ENCODE measurements around the gene UBR7.
"Not testable (repeated sequence)": the region's sequence is repeated elsewhere in the genome, so short reads cannot be mapped to it uniquely, and the experiment has no call there.

Gene UBR7

DNA sequence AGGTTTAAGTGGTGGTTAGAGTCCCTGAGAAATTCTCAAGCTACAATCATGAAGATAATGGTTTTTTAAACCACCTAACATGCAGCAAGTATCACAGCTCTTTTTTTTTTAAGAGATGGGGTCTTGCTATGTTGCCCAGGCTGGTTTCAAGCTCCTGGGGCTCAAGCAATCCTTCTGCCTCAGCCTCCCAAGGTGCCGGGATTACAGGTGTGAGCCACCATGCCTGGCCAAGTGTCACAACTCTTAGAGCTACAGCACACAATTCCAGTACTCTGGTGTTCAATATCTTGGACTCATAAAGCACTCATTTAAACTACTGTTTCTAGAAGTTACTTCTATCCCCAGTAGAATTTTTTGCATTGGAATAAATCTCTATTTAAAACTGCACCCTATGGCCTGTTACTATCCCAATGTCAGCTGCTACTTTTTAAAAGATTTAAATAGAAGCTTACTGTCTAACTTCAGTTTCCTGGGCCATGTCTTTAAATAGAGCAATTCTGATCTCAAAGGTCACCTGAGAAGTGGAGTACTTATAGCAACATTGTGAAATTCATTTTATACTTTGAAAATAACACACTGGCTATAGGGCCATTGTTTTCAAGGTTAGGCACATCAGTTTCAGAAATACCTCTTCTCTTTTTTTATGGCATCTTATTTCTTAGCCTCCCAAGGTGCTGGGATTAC is 11.6 kb upstream of the UBR7 start:
- DNase-seq = no peak

DNA sequence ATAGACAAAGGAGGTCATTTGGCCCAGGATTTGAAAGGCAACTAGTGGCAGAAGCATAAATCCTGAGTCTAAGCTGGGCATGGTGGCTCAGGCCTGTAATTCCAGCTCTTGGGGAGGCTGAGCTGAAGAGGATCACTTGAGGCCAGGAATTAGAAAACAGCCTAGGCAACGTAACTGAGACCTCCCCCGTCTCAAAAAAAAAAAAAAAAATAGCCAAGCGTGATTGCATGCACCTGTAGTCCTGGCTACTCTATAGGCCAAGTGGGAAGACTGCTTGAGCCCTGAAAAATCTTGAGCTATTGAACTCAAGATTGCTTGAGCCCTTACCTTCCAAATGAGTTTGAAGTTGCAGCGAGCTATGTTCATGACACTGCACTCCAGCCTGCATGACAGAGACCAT is 8.0 kb upstream of the UBR7 start:
- DNase-seq = no peak

DNA sequence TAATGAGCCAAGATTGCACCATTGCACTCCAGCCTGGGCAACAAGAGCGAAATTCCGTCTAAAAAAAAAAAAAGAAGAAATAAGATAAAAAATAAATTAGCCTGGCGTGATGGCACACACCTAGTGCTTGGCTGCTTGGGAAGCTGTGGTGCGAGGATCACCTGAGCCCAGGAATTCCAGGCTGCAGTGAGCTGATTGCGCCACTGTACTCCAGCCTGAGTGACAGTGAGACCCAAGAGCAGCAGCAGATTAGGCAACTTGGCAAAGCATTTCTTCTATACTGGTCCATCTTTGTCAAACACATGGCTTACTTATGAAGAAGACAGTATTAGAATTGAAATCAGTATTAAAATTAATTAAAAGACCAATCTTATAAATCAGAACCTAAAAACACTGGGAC is 6.5 kb upstream of the UBR7 start:
- no peak for DNase-seq

DNA sequence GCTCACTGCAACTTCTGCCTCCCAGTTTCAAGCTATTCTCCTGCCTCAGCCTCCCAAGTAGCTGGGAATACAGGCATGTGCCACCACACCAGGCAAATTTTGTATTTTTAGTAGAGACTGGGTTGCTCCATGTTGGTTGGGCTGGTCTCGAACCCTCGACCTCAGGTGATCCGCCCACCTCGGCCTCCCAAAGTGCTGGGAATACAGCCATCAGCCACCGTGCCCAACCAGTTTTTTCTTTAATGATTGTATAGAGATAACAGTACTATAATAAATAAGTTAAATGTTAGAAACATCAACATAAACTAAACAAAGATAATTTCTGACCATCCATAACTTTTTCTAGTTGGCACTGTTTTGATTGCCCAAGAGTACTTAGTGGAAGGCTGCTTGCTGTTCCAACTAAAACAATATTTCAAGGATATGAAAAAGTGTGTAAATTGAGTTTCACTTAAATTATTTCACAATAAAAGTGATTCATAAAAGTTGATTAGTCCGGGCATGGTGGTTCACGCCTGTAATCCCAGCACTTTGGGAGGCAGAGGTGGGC is 5.8 kb upstream of the UBR7 start:
- no peak for DNase-seq

DNA sequence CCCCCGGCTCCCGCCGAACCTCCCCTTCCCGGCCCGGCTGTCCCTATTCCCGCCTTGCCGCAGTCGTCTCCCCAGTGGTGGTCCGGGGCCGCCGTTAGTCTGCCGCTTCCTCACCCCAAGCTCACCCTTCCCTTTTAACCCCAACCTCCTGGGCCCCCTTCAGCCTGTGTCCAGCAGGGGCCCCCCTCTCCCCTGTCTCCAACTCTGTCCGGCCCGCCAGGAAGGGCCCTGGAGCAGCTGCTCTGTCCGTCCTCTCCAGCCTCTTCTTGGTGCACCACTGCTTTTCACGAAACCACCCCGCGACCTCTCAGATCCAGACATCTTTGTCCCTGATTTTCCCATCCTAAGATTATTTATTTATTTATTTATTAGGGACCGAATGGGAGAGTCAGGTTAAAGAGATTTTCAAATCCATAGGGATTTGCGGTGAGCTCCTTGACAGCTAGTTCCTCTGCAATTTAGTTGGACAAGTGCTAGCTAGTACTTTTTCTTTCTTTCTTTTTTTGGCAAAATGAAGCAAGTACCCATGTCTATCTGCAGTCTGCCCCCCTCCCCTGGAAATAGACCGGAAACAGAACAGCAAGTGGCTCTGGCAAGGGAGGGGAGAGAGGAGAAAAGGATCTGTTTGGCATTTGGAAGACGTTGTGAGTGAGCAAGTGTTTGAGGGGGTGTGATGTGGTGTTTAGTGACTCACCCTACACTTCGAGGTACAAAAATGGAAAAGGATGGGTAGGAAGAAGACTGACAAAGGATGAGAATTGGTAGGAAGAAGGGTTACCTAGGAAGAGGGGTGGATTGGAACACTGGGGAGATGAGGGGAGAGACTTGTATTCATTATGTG is 632 bp downstream of the UBR7 start:
- DNase-seq = no peak

DNA sequence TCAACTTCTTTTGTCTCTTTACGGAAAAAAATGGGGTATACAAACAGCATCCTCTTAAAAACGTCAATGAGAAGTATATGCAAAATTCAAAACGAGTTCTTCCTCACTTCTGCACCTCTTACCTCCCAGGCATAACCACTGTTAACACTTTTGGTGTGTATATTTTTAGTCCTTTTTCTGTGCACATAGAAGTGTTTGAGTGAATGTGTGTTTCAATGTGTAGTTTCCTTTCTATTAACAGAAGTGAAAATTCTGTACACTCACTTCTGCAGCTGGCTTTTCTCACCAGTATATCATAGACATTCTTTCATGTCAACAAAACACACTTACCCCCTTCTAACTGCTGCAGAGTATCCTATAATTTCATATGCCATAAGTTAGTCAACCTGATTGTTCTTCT is 5.4 kb downstream of the UBR7 start:
- no peak for DNase-seq

DNA sequence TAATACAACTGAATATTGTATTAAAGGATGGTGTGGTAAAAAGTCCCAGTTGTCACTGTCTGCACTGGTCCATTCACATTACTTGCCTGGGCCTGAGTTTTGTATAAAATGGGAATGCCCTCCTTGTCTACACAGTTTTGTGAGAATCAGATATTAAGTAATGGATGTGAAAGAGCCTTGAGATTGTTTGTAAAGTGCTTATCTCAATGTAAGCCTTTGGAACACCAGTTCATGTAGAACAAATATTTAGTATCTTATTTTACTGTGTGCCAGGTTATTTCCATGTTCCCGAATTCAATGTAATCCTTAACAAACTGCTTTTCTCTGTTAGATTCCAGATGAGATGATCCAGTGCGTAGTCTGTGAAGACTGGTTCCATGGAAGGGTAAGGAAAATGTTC is 7.5 kb downstream of the UBR7 start:
- DNase-seq = no peak

DNA sequence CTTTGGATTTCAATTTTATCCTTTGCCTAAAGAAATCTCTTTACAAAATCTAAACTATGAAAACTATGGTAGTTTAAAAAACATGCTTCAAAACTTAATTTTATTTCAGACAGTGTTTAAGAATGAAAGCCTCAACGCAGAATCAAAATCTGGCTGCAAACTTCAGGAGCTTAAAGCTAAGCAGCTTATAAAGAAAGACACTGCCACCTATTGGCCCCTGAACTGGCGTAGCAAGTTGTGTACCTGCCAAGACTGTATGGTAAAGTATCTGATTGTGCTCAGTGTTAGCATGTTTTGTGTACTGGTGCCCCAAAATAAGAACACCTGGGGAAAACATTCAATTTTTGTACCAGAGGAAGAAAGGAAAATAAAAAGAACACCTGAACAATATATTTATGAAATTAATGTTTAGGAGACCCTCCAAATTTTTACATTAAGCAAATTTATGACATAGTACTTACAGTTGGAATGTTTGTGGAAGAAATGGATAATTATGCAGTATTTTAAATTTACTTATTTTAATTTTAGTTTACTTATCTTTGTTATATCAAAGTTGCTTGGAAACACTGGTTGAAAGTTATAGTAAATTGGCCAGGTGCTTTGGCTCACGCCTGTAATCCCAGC is 12.2 kb downstream of the UBR7 start:
- DNase-seq = peak; percentile 9

DNA sequence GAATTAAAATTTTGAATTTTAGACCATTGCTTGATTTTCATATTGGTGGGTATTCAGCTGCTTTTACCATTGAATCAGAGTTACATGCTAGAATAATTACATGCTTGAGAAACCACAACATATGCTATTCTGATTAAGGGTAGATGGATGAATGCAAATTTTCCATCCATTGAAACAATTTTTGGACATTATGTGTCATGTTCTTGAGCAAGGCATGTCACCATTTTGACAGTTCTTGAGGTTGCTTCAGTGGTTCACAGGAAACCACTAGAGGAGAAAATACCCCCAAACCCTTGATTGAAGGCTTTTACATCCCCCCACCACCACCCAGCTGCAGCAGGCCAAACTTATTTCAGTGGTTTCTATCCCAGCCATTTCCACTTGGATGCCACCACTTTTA is 13.5 kb downstream of the UBR7 start:
- no peak for DNase-seq

DNA sequence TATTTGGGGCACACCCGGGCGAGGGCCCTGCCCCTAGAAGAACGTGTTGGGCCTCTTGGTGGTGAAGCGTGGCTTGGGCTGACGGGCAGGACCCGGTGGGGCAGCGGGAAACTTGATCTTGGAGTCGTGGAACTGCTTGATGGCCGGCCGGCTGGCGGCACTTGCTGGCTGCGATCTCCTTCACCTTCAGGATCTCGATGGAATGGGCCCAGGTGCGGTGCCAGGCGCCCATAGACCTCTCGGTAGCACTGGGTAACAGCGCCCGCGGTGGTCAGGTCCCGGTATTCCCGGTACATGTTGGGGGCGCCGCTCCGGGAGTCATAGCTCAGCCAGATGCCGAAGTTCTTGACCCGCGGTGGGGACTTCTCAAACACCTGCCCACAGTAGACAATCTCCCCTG is 16.5 kb downstream of the UBR7 start:
- no peak for DNase-seq

DNA sequence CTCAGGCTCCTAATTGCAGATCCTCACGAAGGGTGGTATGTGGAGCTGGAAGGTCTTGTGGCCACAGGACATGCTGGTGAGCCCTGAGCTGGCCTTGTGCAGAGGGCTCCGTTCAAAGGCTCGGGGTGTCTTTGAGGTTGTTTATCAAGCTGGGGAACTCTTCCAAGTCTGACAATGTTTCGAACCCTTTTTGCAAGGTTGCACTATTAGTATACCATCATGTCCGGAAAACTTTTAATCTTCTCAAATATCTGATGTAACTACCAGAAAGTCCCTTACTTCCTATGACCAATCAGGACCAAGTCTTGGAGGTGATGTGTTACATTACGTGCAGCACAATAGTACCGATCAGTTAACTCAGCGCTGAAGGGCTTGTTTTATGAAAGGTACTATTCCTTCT is 21.5 kb downstream of the UBR7 start:
- no peak for DNase-seq

DNA sequence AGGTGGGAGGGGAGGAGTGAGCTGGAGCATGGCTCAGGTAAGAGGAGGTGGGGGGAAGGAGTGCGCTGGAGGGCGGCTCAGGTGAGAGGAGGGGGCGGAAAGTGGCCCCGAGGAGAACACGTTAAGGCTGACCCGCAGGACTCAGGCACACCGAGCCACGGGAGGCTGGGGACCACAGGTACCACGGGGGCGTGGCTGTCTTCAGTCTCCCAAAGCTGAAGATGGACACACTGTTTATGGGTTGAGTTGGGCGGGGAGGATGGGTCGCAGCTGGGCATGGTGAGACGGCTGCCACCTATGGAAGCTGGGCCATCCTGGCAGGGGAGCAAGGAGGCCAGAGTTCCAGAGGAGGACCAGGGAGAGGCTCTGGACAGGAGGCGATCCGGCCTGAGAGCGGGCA is 23.5 kb downstream of the UBR7 start:
- DNase-seq = no peak

DNA sequence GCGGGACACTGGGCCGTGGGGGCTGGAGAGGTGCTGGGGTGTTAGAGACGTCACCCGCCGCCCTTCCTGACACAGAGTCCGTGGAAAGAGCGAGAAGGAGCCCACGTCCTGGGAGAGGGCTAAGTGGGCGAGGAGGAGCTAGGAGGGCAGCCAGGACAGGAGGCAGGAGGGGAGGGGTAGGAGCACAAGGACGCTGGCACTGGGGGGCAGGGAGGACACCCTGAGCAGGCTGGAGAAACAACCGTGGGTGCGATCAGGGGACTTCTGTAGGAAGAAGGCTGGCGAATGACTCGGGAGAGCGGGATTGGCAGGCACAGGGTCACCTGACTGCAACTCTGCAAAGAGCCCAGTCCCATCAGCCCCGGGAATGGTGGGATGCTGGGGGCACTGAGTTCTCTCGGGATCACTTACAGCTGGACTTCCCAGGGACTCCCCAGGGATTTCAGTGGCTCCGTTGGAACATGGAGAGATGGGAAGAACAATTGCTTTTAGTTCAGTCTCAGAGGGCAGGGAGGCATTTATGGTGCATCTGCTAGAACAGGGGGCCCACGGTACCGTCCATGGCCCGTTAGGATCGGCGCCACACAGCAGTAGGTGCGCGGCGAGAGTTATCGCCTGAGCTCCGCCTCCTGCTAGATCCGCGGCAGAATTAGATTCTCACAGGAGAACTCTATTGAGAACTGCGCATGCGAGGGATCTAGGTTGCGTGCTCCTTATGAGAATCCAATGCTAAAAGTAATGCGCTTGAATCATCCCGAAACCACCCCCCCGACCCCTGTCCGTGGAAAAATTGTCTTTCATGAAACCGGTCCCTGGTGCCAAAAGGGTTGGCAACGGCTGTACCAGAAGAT is 24.3 kb downstream of the UBR7 start:
- DNase-seq = no peak

DNA sequence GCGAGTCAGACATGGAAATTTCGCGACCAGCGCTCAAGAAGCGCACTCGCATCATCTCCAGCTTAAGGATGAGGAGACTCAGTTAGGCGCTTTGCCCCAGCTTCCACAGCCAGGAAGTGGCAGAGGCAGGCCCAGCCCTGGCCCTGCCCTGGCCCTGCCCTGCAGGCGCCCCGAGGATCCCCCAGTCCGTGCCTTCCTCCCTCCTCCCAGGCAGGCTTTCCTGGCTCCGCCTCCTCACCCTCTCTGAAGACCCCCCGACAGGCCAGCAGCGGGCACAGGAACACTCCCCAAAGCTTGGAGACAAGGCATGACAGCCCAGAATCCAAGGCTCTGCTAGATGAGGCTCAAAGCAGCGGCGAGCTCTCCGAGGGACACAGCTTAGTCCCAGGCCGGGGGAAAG is 25.1 kb downstream of the UBR7 start:
- no peak for DNase-seq

DNA sequence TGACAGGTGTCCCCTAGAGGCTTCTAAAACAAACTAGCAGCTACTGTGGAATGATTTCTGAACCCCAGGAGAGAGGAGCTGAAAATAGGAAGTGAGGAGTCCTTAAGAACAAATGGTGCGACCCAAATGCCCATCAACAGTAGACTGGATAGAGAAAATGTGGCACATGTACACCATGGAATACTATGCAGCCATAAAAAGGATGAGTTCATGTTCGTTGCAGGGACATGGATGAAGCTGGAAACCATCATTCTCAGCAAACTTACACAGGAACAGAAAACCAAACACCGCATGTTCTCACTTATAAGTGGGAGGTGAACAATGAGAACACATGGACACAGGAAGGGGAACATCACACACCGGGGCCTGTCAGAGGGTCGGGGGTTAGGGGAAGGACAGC is 26.0 kb downstream of the UBR7 start:
- DNase-seq = not testable (repeated sequence)

DNA sequence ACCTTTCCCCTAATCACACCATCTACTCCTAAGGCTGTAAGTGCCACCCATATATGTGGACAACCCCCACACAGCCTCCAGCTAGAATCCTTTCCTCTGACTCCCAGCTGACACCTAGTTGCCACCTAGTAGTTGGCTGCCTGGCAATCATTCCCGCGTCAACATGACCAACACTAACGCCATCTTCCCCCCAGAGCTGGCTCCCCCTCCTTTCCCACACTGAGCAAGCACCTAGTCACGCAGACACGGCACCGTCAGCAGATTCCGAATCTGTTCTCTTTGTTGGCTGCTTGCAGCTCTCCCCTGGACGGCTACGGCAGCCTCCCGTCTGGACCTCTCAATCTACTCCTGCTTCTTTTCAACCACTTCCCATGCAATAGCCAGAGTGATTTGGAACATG is 27.7 kb downstream of the UBR7 start:
- no peak for DNase-seq

DNA sequence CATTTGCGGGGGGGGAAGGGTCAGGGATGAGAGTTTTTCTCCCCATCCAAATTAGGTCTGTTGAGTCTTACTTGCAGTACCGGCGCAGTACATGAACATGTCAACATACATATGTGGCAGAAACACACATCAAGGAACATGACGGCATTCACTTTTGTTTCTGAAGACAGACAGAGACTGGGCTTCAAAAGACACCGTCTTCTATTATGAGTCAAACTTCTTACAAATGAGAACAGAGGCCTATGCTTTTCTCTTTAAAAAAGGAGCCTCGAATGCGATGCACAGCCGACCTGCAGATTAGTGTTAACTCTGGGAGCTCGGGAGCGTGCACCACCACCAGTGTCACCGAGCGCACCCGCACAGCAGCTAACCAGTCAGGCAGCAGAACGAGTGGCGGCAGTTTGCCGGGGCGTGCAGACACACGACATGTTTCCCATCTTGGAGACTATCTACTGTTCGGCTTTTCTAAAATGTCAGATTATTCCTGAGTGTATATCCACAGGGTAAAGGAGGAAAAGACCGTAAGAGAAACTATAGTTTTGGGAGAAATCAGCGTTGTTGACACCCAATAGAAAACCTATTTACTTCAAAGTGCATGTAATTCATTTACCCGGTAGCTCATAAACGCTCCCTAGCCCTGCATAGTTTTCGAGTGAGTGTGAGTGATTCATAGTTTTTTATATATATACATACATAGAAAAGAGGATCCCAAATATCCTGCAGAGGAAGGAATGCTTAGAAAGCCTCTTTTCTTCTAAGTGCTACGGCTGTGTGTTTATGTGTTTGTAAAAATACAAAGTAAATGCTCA is 33.0 kb downstream of the UBR7 start:
- no peak for DNase-seq

DNA sequence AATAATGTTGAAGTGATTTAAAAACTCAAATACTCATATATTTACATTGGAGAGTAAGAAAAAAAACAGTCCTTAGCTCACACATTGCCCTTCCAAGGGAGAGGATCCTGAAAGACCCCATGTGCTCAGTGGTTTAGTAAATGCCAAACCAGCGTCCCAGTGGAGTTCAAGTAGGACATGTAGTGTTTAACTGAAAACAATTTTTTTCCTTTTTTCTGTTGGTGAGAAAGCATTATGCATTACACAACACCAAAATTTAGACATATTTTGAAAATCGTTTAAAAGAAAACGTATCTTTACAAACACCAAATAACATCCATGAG is 33.6 kb downstream of the UBR7 start:
- no peak for DNase-seq

DNA sequence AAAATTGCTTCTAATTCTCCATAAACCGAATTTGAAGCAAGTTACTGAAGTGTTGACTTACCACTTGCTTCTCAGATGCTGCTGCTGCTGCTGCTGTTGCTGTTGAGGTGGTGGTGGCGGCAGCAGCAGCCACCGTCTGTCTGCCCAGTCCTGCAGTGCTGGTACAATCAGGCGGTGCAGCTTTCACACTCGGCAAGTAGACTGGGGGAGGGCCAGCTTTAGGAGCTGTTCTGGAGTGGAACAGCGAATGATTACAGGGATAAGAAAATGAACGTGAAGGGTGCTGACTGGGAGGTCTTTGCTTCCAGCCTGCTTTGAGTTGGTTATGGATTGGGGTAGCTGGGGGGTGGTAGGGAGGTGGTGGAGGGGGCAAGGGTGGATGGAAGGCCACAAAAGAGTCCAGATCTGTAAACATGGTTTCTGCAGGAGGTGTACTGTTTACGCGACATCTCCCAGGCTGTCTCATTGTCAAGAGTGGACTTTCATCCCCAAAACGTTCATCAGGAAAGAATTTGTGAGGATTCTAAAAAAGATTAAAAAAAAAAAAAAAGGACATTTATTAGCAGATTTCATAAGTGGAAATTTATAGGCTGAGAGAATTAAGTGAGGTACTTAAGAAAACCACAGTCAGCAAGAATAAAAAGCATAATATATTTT is 38.8 kb downstream of the UBR7 start:
- no peak for DNase-seq

DNA sequence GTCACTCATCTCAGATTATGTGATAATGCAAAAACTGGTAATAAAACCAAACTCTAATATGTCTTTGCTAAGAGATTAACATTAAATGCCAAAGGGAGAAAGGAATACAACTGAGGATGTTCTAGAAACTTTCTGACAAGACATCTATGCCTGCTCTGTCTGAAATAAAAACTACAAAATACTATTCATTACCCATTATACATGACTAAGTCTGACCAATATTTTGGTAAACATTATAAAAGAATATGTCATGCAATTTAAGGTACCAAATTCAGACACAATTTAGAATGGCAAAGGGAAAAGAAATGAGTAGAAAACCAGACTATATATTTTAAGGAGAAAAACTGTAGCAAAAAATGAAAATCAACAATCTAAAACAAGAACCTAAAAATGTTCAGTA is 39.5 kb downstream of the UBR7 start:
- no peak for DNase-seq

DNA sequence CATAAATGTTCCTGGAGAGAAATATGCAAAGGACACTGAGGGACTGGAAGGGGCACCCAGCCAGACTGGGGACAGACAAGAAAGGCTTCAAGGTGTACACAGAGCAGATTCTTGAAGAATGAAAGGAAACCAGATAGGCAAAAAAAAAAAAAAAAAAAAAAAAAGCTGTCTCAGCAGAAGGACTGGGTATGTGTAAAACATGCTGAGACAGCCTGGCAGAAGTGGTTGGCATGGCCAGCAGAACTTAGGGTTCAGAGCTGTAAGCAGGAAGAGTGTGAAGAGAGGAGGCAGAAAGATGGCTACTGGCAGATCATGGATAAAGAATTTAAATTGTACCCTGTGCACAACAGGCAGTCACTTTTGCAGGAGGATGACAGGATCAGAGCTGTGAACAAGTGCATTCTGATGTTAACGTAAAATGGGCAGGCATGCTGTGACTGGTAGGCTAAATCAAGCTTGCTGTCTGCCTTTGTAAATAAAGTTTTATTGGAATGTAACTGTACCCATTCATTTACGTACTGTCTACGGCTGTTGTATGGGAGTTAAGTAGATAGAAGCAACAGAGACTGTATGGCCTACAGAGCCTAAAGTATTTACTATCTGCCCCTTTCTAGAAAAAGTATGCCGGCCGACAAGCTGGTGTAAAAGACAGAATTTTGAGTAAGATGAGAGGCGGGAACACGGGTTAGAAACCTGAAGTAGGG is 42.2 kb downstream of the UBR7 start:
- no peak for DNase-seq

Measured in activated effector memory CD4-positive, alpha-beta T cell treated with Interleukin-2 at 50 U/mL for 16 hours (primary cell).